ENCODE measurements around the gene AGPAT1. TPM values are rescaled to one million over a fixed set of nuclear protein-coding genes. Genes with fewer than 3 reads are reported as not detected.

The AGPAT1 gene
- total and polyA plus RNA-seq, 2 of the 8 experiments (the other 6 are each of a cell fraction or from before 2014, with no cell fraction given) = 96.0 to 222 TPM

- Histone ChIP-seq H3K9ac (replicated peaks in 1 of 4; ENCODE audit: extremely low read depth in 1 of 4, low read depth in 3 of 4, low read length in 3 of 4) (no peak overlapping the region), H3K4me3 (ENCODE audit: extremely low read depth in 1 of 4, insufficient read depth in 2 of 4, low read depth in 3 of 4, low read length in 4 of 4) (no peak overlapping the region), H3K27me3 (replicated peaks in 1 of 4; ENCODE audit: control insufficient read depth in 3 of 4, extremely low read depth in 1 of 4, insufficient read depth in 3 of 4, low read length in 3 of 4) (no peaks in the 10 kb centered on the region), H3K4me1 (replicated peaks in 1 of 4; ENCODE audit: control insufficient read depth in 3 of 4, insufficient read depth in 4 of 4, low read length in 3 of 4) (peaks cover 0 to 2% (median 0%) of the 10 kb centered on the region in 4 experiments; a peak in 2 of 7 replicates), H3K18ac (ENCODE audit: extremely low read depth, low read length) (no peak overlapping the region), H3K36me3 (ENCODE audit: control insufficient read depth in 2 of 4, insufficient read depth in 4 of 4, low read length in 3 of 4) (peaks cover 9 to 30% (median 16%) of the 10 kb centered on the region in 4 experiments; a peak in 7 of 8 replicates), H2BK5ac (ENCODE audit: low read depth, low read length) (no peak overlapping the region), H2AFZ (ENCODE audit: low read length) (no peak overlapping the region), H2BK12ac (ENCODE audit: low read depth, low read length) (no peak overlapping the region), H3K79me2 (ENCODE audit: control insufficient read depth in 1 of 2, insufficient read depth in 2 of 2, low read length in 2 of 2) (no peaks in the 10 kb centered on the region), H2AK5ac (ENCODE audit: low read depth, low read length) (no peak overlapping the region), H3K23ac (ENCODE audit: insufficient read length) (no peak overlapping the region), H2BK15ac (ENCODE audit: low read length) (no peak overlapping the region), H3K79me1 (ENCODE audit: low read depth, low read length) (no peaks in the 10 kb centered on the region), H3K9me3 (ENCODE audit: insufficient read depth in 2 of 2, low read depth in 1 of 2, low read length in 1 of 2) (no peaks in the 10 kb centered on the region), H4K5ac (ENCODE audit: insufficient read length, low read depth, low read length) (no peak overlapping the region), H3K4me2 (ENCODE audit: insufficient read depth in 1 of 2, low read depth in 2 of 2, low read length in 2 of 2) (no peak overlapping the region), H3K27ac (ENCODE audit: low read depth, low read length) (no peak overlapping the region), H3K14ac (ENCODE audit: insufficient read length) (no peak overlapping the region), H4K20me1 (replicated peaks in 1 of 2; ENCODE audit: control insufficient read depth in 1 of 2, insufficient read depth in 2 of 2, low read length in 2 of 2) (peaks cover 5 to 7% of the 10 kb centered on the region in 2 experiments), H4K8ac (ENCODE audit: extremely low read depth, insufficient read depth, low read length) (no peak overlapping the region), H4K91ac (replicated peaks; ENCODE audit: insufficient read length, low read length) (no peak overlapping the region), H3K4ac (replicated peaks; ENCODE audit: insufficient read length, low read depth, low read length) (no peak overlapping the region), H3K56ac (replicated peaks; ENCODE audit: insufficient read length, low read depth, low read length) (no peak overlapping the region), H3K23me2 (ENCODE audit: low read depth, low read length) (no peaks in the 10 kb centered on the region), H2BK20ac (ENCODE audit: low read length) (no peak overlapping the region), H2BK120ac (replicated peaks; ENCODE audit: low read depth, low read length) (no peak overlapping the region)
- 46% methylated on average over 16 of the region's 17 CpGs; no CpG with 5 or more reads in 1 of the 2 experiments for WGBS, 2 experiments (ENCODE audit: extremely low coverage in 1 of 2, insufficient coverage in 1 of 2, insufficient read length in 1 of 2, insufficient replicate concordance in 2 of 2, low coverage in 1 of 2, low lambda C conversion rate in 2 of 2, missing lambda C conversion rate in 1 of 2)
- TF ChIP-seq ASH2L (IDR thresholded peaks at IDR 0.05; ENCODE audit: low read length) (no peak), RBBP5 (IDR thresholded peaks at IDR 0.05; ENCODE audit: borderline replicate concordance, low read depth, low read length) (no peak), BACH1 (IDR thresholded peaks at IDR 0.05; ENCODE audit: low read length) (no peak), KDM1A (IDR thresholded peaks at IDR 0.05; ENCODE audit: borderline replicate concordance, low read length) (no peak), SIN3A (conservative IDR thresholded peaks at IDR 0.05 in 1 of 2, IDR thresholded peaks at IDR 0.05 in 1 of 2; ENCODE audit: low read depth in 1 of 2, low read length in 2 of 2) (peak in 1 of 2 experiments; percentile 67; a peak in 1 of 4 replicates), RAD21 (IDR thresholded peaks at IDR 0.05 in 1 of 2, conservative IDR thresholded peaks at IDR 0.05 in 1 of 2; ENCODE audit: low read depth in 2 of 2, low read length in 2 of 2) (peak; percentile 92 to 94), SP4 (IDR thresholded peaks at IDR 0.05; ENCODE audit: low read length) (no peak)
- TF ChIP-seq, protein P1, sequence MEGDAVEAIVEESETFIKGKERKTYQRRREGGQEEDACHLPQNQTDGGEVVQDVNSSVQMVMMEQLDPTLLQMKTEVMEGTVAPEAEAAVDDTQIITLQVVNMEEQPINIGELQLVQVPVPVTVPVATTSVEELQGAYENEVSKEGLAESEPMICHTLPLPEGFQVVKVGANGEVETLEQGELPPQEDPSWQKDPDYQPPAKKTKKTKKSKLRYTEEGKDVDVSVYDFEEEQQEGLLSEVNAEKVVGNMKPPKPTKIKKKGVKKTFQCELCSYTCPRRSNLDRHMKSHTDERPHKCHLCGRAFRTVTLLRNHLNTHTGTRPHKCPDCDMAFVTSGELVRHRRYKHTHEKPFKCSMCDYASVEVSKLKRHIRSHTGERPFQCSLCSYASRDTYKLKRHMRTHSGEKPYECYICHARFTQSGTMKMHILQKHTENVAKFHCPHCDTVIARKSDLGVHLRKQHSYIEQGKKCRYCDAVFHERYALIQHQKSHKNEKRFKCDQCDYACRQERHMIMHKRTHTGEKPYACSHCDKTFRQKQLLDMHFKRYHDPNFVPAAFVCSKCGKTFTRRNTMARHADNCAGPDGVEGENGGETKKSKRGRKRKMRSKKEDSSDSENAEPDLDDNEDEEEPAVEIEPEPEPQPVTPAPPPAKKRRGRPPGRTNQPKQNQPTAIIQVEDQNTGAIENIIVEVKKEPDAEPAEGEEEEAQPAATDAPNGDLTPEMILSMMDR (IDR thresholded peaks at IDR 0.05; ENCODE audit: control extremely low read depth in 1 of 3, insufficient read depth in 1 of 3, low read depth in 1 of 3, low read length in 3 of 3) = peak; percentile 94 to 96 (median 95)
- ChIA-PET CTCF (ENCODE audit: partially characterized antibody) (interaction anchor here (0.7 to 6.1 kb wide), 37 partner anchors 10 to 835 kb away, joined by 3 to 76 read pairs (median 5); partner anchors contain the start of genes ATF6B, CLIC1, EGFL8 and FKBPL), POLR2A (ENCODE audit: partially characterized antibody) (interaction anchor here (0.7 to 3.0 kb wide), 8 partner anchors 10 to 74 kb away, joined by 3 to 21 read pairs (median 6); partner anchors contain the start of genes ATF6B, FKBPL, GPSM3 and PRRT1)
- FAIRE-seq = no peak
- peak; percentile 73 to 88 for DNase-seq (ENCODE audit: low read depth in 1 of 2, low spot score in 2 of 2)
Measured at GRCh38 chr6:32118782-32119628, 56.9 kb downstream of the AGPAT1 start.
